Left lung (tissue), 10 donors: ENCODE results near the gene MAP2K6. TPM values are rescaled to one million over a fixed set of nuclear protein-coding genes. Genes with fewer than 3 reads are reported as not detected.

ENCODE experiments used
- ATAC-seq: fragments of 200-7000 bp; cut with Tn5 transposase; one replicate; pipeline ENCODE4 v1.9.1; 2020; ENCODE audit warnings: moderate library complexity
- DNase-seq, 4 donors: peaks; one replicate each; pipeline ENCODE4 v3.0.0-alpha.2; 2013 to 2020
- H3K27ac ChIP-seq, 2 donors: fragments of 200-600 bp; sonication (generic) in 1 of 2; one replicate each; pipeline versions ENCODE4 v1.5.0 to v1.8.0; 2020 to 2021
- H3K27me3 ChIP-seq, 2 donors: fragments of 200-600 bp; sonication (generic) in 1 of 2; one replicate each; pipeline versions ENCODE4 v1.5.0 to v1.8.0; 2020 to 2021
- H3K36me3 ChIP-seq, 2 donors: fragments of 200-600 bp; sonication (generic) in 1 of 2; one replicate each; pipeline versions ENCODE4 v1.5.0 to v1.8.0; 2020 to 2021
- H3K4me1 ChIP-seq, 2 donors: fragments of 200-600 bp; one replicate each; pipeline ENCODE4 v1.8.0; 2021
- H3K4me3 ChIP-seq, 2 donors: fragments of 200-600 bp; sonication (generic) in 1 of 2; one replicate each; pipeline versions ENCODE4 v1.5.0 to v1.8.0; 2020 to 2021; ENCODE audit warnings: mild to moderate bottlenecking in 1 of 2
- H3K9me3 ChIP-seq, 2 donors: fragments of 200-600 bp; sonication (generic) in 1 of 2; one replicate each; pipeline versions ENCODE4 v1.5.0 to v1.8.0; 2020 to 2021
- intact Hi-C, 2 donors: fragments of 100-400 bp; cut with DNase I; formaldehyde crosslinking; loops; one replicate each; pipeline versions ENCODE4 v1.11.2 to v1.14.2; 2022
- polyA plus RNA-seq, 6 donors: library from polyadenylated mRNA; unstranded; fragments of 120-200 nt; gene quantifications; one replicate each; pipeline ENCODE4 v1.2.1, GENCODE V29; 2013; ENCODE audit not compliant: insufficient read length in 6 of 6
- total RNA-seq, 2 donors: library from RNA; stranded (reverse); fragmentation: NEBNext Ultra II Directional; extraction: Animal tissue kit (Norgen Biotek cat#: 25700); gene quantifications; one replicate each; pipeline ENCODE4 v1.2.1, GENCODE V29; 2021
- TF ChIP-seq, protein P1 (sequence below), 2 donors: fragments of 200-600 bp; sonication (generic) in 1 of 2; IDR thresholded peaks; one replicate each; pipeline versions ENCODE4 v1.5.0 to v1.8.0; 2021; ENCODE audit warnings: antibody characterized with exemption in 2 of 2
- donor health status: DM: no; HTN: yes; CAD: no.
- donor health status: DM: no; HTN: no; CAD: no.

Gene MAP2K6
- total and polyA plus RNA-seq, 8 donors: 7.2 to 27.1 (median 21.1) TPM

DNA sequence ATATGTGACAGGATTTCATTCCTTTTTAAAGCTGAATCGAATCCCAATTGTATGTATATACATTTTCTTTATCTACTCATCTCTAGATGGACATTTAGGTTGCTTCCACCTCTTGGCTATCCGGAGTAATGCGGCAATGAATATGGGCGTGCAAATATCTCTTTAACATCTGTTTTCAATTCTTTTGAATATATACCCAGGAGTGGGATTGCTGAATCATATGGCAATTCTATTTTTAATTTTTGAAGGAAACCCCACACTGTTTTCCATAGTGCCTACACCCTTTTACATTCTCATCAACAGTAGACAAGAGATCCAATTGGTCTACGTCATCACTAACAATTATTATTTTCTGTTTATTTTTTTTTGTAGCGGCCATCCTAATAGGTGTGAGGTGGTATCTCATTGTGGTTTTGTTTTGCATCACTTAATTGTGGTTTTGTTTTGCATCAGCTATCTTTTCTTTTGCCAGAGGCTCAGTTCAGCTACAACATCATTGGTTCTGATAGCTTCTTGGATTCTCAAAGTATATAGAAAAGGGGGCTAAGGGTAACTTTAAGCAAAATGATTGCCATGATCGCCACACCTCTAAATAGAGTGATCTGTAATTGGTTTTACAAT, 25.6 kb upstream of the MAP2K6 start:
- Histone ChIP-seq H3K4me1 (no peaks in the 10 kb centered on the region), H3K9me3 (no peaks in the 10 kb centered on the region), H3K27ac (no peak overlapping the region), H3K36me3 (no peaks in the 10 kb centered on the region), H3K4me3 (no peak overlapping the region), H3K27me3 (peaks cover 0 to 17% of the 10 kb centered on the region in 2 donors)
- no peak for DNase-seq
- TF ChIP-seq, protein P1, sequence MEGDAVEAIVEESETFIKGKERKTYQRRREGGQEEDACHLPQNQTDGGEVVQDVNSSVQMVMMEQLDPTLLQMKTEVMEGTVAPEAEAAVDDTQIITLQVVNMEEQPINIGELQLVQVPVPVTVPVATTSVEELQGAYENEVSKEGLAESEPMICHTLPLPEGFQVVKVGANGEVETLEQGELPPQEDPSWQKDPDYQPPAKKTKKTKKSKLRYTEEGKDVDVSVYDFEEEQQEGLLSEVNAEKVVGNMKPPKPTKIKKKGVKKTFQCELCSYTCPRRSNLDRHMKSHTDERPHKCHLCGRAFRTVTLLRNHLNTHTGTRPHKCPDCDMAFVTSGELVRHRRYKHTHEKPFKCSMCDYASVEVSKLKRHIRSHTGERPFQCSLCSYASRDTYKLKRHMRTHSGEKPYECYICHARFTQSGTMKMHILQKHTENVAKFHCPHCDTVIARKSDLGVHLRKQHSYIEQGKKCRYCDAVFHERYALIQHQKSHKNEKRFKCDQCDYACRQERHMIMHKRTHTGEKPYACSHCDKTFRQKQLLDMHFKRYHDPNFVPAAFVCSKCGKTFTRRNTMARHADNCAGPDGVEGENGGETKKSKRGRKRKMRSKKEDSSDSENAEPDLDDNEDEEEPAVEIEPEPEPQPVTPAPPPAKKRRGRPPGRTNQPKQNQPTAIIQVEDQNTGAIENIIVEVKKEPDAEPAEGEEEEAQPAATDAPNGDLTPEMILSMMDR (IDR thresholded peaks at IDR 0.05): no peak
- intact Hi-C loops: no loop called here
- ATAC-seq: no peak

DNA sequence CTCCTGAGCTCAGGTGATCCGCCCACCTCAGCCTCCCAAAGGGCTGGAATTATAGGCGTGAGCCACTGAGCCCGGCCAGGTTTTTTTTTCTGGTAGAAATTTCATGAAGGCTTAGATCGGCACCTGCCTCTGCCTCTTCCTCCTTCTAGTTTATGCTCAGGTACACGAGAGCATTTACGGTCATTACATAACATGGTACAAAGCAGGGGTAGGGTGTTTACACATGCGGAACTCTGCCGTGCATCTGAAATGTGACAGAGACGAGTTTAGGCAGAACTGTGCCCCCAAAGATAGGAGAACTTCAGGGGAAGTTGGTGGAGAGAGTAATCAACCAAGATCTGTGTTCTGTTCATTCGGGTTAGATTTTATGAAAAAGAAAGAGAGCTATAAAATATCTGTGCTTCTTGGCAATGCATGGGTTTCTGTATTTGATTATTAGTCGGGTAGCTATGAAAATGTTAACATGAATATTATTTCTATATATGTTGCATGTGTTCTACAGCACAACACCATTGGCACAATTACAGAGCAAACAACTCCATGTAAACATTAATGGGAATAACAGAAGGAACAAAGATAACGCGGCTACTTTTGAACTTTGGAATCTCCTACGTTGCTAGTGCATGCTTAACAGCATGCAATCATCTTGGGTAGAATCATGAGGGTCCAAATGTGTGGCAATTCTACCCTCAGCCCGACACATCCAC, 23.5 kb upstream of the MAP2K6 start:
- ATAC-seq (no peak), DNase-seq (no peak)
- Histone ChIP-seq H3K9me3 (no peaks in the 10 kb centered on the region), H3K4me1 (no peaks in the 10 kb centered on the region), H3K4me3 (no peak overlapping the region), H3K36me3 (no peaks in the 10 kb centered on the region), H3K27me3 (peaks cover 0 to 17% of the 10 kb centered on the region in 2 donors), H3K27ac (no peak overlapping the region)
- intact Hi-C loops: no loop called here
- TF ChIP-seq, protein P1 (IDR thresholded peaks at IDR 0.05): no peak

DNA sequence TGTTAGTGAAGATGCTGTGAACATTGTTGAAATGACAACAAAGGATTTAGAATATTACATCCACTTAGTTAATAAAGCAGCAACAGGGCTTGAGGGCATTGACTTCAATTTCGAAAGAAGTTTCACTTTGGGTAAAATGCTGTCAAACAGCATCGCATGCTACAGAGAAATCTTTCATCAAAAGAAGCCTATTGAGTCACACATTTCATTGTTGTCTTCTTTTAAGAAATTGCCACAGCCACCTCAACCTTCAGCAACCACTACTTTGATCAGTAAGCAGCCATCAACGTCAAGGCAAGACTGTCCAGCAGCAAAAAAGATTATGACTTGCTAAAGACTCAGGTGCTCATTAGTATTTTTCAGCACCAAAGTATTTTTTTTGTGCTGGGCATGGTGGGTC, 13.2 kb upstream of the MAP2K6 start:
- intact Hi-C loops: no loop called here
- H3K27me3 ChIP-seq: no peaks in the 10 kb centered on the region
- H3K9me3 ChIP-seq: no peaks in the 10 kb centered on the region
- no peak overlapping the region for H3K4me3 ChIP-seq
- ATAC-seq (no peak), DNase-seq (no peak)
- no peaks in the 10 kb centered on the region for H3K4me1 ChIP-seq
- TF ChIP-seq, protein P1 (IDR thresholded peaks at IDR 0.05): no peak
- no peak overlapping the region for H3K27ac ChIP-seq
- no peaks in the 10 kb centered on the region for H3K36me3 ChIP-seq

DNA sequence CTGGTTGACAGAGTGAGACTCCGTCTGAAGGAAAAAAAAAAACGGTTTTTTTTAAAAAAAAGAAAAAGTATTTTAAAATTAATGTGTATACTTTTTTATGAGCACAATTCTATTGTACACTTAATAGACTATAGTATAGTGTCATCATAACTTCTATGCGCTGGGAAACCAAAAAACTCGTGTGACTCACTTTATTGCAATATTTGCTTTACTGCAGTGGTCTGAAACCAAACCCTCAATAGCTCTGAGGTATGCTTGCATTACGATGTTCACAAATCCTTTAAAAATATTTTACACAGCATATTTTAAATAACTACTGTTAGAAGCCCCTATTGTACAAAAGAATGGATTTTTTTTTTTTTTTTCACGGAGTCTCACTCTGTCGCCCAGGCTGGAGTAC, 12.4 kb upstream of the MAP2K6 start:
- Histone ChIP-seq H3K9me3 (no peaks in the 10 kb centered on the region), H3K4me1 (no peaks in the 10 kb centered on the region), H3K27me3 (no peaks in the 10 kb centered on the region), H3K36me3 (no peaks in the 10 kb centered on the region), H3K4me3 (no peak overlapping the region), H3K27ac (no peak overlapping the region)
- TF ChIP-seq, protein P1 (IDR thresholded peaks at IDR 0.05): no peak
- DNase-seq (no peak), ATAC-seq (no peak)
- intact Hi-C loops: no loop called here

DNA sequence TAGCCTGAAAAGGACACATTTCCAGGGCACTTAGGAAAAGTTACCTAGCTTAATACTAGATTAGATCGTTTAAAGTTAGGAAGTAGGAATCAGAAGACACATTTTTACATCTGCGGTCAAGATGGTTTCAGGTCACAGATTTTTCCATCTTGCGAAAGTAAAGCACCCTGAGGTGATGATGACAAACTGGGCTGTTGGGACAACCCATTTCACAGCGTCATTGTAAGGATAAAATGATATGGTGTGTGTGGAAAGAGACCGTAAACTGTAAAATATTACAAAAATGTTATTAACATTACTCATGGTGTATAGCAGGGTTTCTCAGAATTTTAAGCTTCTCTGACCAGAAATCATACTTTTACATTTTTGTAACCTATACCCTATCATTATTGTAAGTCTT, 10.1 kb upstream of the MAP2K6 start:
- no peaks in the 10 kb centered on the region for H3K27me3 ChIP-seq
- H3K9me3 ChIP-seq: no peaks in the 10 kb centered on the region
- no peak overlapping the region for H3K27ac ChIP-seq
- TF ChIP-seq, protein P1 (IDR thresholded peaks at IDR 0.05): no peak
- ATAC-seq (no peak), DNase-seq (no peak)
- H3K36me3 ChIP-seq: no peaks in the 10 kb centered on the region
- H3K4me3 ChIP-seq: no peak overlapping the region
- intact Hi-C loops: no loop called here
- no peaks in the 10 kb centered on the region for H3K4me1 ChIP-seq
